ENCODE data around the gene BBLN.

Gene BBLN

DNA sequence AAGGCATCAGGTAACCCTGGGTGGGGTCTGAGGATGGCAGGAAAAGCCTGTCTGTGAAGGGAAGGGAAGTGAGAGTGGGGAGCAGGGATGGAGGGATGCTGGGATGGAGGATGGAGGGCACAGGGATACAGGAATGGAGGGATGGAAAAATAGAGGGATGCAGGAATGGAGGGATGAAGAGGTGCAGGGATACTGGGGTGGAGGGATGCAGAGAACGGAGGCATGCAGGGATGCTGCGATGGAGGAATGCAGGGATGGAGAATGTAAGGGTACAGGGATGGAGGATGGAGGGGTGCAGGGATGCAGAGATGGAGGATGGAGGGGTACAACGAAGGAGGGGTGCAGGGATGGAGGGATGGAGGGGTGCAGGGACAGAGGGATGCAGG lies 41.6 kb upstream of the BBLN start:
- peaks cover 43% of the 10 kb centered on the region for H3K4me1 ChIP-seq (ENCODE audit: low read length)
- H2AFZ ChIP-seq (ENCODE audit: low read depth, low read length), result no peak overlapping the region
- H3K9me3 ChIP-seq (ENCODE audit: insufficient read depth, low read length), result no peaks in the 10 kb centered on the region
- H4K20me1 ChIP-seq (ENCODE audit: insufficient read depth, low read length), result no peaks in the 10 kb centered on the region
- no peak overlapping the region for H3K9ac ChIP-seq (ENCODE audit: low read length)
- peaks cover 36% of the 10 kb centered on the region for H3K36me3 ChIP-seq (replicated peaks; ENCODE audit: low read depth, low read length)
- no peak overlapping the region for H3K4me2 ChIP-seq (ENCODE audit: low read length)
- H3K4me3 ChIP-seq (ENCODE audit: low read length), result no peak overlapping the region
- no peaks in the 10 kb centered on the region for H3K27me3 ChIP-seq (ENCODE audit: low read depth, low read length)
- TF ChIP-seq EZH2phosphoT487 (IDR thresholded peaks at IDR 0.05; ENCODE audit: low read depth), result no peak
- TF ChIP-seq, protein P1, sequence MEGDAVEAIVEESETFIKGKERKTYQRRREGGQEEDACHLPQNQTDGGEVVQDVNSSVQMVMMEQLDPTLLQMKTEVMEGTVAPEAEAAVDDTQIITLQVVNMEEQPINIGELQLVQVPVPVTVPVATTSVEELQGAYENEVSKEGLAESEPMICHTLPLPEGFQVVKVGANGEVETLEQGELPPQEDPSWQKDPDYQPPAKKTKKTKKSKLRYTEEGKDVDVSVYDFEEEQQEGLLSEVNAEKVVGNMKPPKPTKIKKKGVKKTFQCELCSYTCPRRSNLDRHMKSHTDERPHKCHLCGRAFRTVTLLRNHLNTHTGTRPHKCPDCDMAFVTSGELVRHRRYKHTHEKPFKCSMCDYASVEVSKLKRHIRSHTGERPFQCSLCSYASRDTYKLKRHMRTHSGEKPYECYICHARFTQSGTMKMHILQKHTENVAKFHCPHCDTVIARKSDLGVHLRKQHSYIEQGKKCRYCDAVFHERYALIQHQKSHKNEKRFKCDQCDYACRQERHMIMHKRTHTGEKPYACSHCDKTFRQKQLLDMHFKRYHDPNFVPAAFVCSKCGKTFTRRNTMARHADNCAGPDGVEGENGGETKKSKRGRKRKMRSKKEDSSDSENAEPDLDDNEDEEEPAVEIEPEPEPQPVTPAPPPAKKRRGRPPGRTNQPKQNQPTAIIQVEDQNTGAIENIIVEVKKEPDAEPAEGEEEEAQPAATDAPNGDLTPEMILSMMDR (IDR thresholded peaks at IDR 0.05; ENCODE audit: low read depth, low read length), result no peak
- H3K79me2 ChIP-seq (ENCODE audit: low read length), result no peaks in the 10 kb centered on the region
- no peak overlapping the region for H3K27ac ChIP-seq (ENCODE audit: low read length)

DNA sequence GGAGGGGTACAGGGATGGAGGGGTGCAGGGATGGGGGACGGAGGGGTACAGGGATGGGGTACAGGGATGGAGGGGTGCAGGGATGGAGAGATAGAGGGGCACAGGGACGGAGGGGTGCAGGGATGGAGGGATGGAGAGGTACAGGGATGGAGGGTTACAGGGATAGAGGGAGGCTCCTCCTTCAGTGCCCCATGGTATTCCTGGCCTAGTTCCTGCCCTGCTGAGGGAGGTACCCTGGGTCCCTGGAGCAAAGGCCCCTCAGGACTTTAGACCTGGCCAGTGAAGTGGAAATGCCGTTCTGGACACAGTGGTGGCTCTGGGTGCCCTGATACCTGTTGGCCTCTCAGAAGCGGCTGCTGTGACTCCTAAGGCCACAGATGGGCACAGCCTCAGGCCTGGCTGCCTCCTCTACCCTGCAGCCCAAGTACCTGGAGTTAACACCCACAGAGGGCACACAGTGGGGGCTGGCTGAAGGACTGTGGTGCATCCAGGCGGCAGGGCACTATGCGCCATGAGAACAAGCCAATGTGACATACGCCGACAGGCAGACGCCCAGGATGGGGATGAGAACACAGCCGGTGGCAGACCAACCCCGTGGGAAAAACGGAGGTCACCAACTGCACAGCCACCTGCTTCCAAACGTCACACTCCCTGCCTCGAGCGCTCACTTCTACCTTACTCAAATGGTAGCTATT lies 40.9 kb upstream of the BBLN start:
- no peak overlapping the region for H3K9ac ChIP-seq (ENCODE audit: low read length)
- H3K4me1 ChIP-seq (ENCODE audit: low read length), result peaks cover 39% of the 10 kb centered on the region
- TF ChIP-seq, protein P1 (IDR thresholded peaks at IDR 0.05; ENCODE audit: low read depth, low read length), result no peak
- no peak for TF ChIP-seq EZH2phosphoT487 (IDR thresholded peaks at IDR 0.05; ENCODE audit: low read depth)
- no peak overlapping the region for H3K4me2 ChIP-seq (ENCODE audit: low read length)
- no peaks in the 10 kb centered on the region for H3K27me3 ChIP-seq (ENCODE audit: low read depth, low read length)
- H3K9me3 ChIP-seq (ENCODE audit: insufficient read depth, low read length), result no peaks in the 10 kb centered on the region
- H4K20me1 ChIP-seq (ENCODE audit: insufficient read depth, low read length), result no peaks in the 10 kb centered on the region
- no peak overlapping the region for H3K4me3 ChIP-seq (ENCODE audit: low read length)
- no peaks in the 10 kb centered on the region for H3K79me2 ChIP-seq (ENCODE audit: low read length)
- H3K27ac ChIP-seq (ENCODE audit: low read length), result no peak overlapping the region
- no peak overlapping the region for H2AFZ ChIP-seq (ENCODE audit: low read depth, low read length)
- H3K36me3 ChIP-seq (replicated peaks; ENCODE audit: low read depth, low read length), result peaks cover 34% of the 10 kb centered on the region

DNA sequence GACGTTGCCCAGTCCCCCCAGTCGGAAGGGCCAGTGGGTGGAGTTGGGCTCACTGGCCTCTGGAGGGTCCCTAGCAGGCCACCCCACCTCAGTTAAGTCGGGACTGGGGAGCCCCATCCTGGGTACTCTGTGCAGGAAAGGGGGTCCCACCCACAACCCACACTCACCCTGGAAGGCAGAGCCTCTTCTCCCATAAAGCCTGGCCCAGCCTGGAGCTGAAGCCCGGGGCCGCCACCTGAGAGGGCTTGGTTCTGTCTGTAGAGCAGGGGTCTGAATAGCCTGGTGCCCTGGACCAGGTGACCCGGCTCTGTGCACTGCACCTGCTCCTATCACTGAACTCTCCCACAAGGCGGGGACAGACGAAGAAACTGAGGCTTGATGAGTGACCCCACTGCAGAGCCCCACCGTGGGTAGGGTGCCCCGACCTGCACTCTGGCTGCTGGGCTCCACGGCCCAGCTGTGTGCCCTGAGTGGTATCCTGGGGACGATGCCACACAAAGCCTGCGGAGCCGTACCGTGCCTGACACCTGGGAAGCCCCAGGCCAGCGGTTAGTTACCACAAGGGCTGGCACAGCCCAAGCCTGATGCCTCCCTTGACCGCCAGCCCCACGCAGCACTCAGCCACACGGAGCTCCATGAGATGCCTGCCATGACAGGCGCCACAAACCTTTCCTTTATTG lies 39.9 kb upstream of the BBLN start:
- H3K27ac ChIP-seq (ENCODE audit: low read length), result no peak overlapping the region

More for the DNA sequence above, 39.9 kb upstream of the BBLN start:
- Histone ChIP-seq H3K9ac (ENCODE audit: low read length) (no peak overlapping the region), H3K4me1 (ENCODE audit: low read length) (peaks cover 36% of the 10 kb centered on the region), H3K27me3 (ENCODE audit: low read depth, low read length) (no peaks in the 10 kb centered on the region), H3K9me3 (ENCODE audit: insufficient read depth, low read length) (no peaks in the 10 kb centered on the region), H4K20me1 (ENCODE audit: insufficient read depth, low read length) (peaks cover 6% of the 10 kb centered on the region; the same call in 1 of the 2 replicates), H3K79me2 (ENCODE audit: low read length) (peaks cover 11% of the 10 kb centered on the region), H3K4me3 (ENCODE audit: low read length) (no peak overlapping the region), H3K4me2 (ENCODE audit: low read length) (no peak overlapping the region), H3K36me3 (replicated peaks; ENCODE audit: low read depth, low read length) (peaks cover 32% of the 10 kb centered on the region), H2AFZ (ENCODE audit: low read depth, low read length) (no peak overlapping the region)
- TF ChIP-seq, protein P1 (IDR thresholded peaks at IDR 0.05; ENCODE audit: low read depth, low read length), result no peak
- no peak for TF ChIP-seq EZH2phosphoT487 (IDR thresholded peaks at IDR 0.05; ENCODE audit: low read depth)
